Bone marrow (tissue), 2 donors: Measurements from ENCODE around the gene ANKS4B.

Source experiments
- DNase-seq, 2 donors: peaks; one replicate each; lab custom pipeline; 2025; lab: John Stamatoyannopoulos, UW

Gene ANKS4B

DNA sequence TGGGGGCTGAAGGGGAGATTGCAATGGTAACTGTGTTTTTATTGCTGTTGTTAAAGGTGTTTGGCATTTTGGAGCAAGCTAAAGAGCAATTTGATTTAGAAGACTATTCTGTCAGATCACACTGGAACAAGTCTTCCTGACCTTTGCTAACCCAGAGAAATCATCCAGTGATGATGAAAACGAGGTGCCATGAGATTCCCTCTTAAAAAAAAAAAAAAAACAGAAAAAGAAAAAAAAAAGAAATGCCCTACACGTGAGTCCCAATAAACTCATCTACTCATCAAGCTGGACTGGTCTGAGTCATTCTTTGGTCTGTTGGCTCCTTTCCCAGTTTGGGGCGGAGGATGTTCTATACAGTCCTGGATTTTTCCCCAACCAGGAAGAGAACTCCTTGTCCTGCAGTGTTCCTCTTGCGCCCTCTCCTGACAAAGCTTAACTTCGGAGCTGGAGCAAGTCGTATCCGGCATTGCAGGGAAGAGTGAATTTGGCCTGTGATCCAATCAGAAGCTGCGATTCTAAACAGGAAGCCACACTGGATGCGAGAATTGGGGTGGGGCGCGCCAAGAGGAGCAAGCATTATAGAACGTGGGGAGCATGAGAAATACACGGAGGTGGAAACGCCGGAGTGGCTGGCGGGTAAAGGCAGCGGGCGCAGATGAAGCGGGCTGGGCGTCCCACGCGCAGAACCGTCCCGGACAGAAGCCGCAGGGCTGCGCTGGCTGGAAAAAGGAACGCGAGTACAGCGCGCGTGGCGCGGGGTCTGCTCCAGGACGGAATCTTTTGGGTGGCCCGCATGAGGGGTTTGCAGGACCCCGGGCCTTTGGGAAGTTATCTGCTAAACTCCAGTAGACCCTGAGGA is 67.0 kb downstream of the ANKS4B start:
- peak; percentile 66 to 86 for DNase-seq

GRCh38 chr16:21301168-21301894 is 67.8 kb downstream of the ANKS4B start:
- peak; percentile 26 to 56 for DNase-seq

DNA sequence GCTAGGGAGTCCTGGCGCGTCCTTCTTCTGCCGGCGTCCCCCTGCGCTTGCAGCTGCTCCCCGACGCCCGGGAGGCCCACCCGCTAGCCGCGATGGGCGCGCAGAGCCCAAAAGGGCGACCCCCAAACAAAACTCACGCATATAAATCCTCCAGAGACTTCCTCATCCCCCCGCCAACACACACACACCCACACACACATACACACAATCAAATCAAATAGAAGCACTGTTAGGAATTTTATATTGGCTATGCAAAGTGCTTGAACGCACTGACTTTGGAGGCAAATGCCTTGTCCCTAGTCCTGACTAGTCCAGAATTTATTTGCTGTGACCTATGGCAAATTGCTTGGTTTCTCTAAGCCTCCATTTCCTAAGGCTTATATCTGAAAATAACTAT is 68.4 kb downstream of the ANKS4B start:
- no peak for DNase-seq

DNA sequence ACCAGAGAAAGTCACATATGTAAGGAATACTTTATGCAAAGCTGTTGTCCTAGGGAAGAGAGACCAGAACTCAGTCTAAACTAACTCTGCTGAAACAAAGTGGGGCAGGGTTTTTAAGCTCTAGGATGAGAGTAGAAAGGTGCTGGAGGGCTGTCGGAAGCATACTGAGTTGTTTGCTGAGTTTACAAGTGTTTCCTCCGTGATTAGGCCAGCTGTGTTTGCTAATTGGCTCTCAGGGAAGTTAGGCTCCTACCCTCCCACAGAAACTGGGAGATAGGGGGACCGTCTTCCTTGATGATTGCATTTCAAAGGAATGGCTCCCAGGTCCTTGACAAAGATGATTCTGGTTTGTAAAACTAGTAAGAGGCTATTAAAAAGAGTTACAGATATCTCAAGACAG is 69.0 kb downstream of the ANKS4B start:
- DNase-seq, result no peak

- DNase-seq, result no peak
Observed at GRCh38 chr16:21302898-21303528, 69.5 kb downstream of the ANKS4B start.
